GM04504 (cell line): Measurements from ENCODE around the gene UNC5C.
"Not testable (repeated sequence)": the region's sequence is repeated elsewhere in the genome, so short reads cannot be mapped to it uniquely, and the experiment has no call there.

ENCODE experiments used
- DNase-seq: peaks from one replicate; pipeline ENCODE4 v3.0.0-alpha.2; 2012; ENCODE audit warnings: low read depth

Gene UNC5C

GRCh38 chr4:95165926-95166524, 382.7 kb downstream of the UNC5C start:
- peak; percentile 23 for DNase-seq

GRCh38 chr4:95162867-95163266, 385.9 kb downstream of the UNC5C start:
- DNase-seq, result no peak

DNA sequence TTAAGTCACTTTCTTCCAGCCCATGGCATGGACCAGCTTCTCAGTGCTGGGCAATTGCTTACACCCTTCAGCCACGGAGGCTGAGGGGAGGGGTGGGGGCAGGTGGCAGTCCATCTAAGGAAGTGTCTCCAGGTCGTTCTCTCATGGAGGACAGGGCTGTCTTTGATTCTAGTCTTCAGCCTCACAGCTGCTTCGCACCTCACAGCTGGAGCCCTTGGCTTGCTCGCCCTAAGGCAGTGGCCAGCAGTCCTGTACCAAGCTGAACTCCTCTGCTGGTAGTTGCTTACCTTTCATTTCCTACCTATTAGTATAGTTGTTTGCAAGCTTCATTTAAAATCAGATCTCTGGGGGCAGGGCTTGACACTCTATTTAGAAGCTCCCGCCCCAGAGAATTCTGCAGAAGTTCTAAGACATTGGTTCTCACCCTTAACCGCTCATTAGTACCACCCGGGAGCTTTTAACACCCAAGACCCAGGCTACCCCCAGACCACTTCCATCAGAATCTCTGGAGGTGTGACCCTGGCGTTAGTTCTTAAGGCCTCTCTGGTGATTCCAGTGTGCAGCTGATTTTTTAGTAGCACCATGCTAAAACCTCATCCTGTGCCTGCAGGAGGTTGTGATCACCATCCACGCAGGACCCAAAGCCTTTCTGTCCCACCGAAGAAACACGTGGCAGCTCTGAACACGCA, 386.8 kb downstream of the UNC5C start:
- no peak for DNase-seq

DNA sequence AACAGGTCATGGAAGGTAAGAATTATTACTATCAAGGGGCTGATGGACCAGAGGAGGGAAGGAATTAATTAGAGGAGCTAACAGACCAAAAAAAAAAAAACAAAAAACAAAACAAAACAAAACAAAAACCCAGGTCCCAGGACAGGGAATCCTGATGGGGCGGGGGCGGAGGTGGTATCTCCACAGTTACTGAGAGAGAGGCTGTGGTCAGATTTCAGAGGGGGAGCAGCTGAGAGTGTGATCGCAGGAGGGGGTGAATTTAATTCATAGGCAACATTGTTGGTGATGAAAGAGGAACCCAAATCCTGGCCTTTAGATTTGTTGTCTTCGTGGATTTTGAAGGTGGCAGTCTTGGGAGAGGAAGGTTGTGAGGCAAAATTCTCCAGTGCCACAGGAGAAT, 389.4 kb downstream of the UNC5C start:
- DNase-seq, result no peak

GRCh38 chr4:95158626-95159025, 390.1 kb downstream of the UNC5C start:
- DNase-seq, result no peak

- no peak for DNase-seq
Observed at GRCh38 chr4:95158045-95158444, 390.7 kb downstream of the UNC5C start.

DNA sequence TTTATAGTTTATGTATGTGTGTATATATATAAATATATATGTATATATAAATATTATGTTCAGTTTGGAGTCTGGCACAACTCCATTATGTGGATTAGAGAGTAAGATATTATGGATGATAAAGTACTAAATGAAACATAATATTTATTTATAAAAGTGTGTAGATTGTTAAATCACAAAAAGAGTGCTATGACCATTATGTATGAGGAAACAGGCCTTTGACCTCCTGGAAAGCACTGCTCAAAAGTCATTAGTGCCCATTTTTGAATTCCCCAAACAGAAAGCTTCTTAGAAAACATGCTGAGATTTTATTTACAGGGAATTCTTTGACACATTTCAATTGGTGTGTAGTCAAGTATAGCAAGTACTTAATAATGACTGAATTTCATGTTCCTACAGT, 391.2 kb downstream of the UNC5C start:
- DNase-seq, result no peak

DNA sequence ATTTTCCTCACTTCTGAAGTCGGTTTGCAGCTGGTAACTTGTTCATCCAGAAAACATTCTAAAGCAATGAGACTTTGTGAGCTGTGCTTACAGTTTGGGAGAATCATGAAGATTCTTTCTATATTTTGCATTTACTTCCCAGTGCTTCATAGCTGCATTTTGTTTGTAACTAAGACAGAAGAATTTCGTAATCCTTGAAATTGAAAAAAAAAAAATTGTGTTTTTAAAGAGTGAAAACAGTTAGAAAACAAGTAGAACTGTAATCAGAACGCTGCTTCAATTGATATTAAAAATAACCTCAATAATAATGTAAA, 392.4 kb downstream of the UNC5C start:
- no peak for DNase-seq

GRCh38 chr4:95155759-95156451, 392.9 kb downstream of the UNC5C start:
- no peak for DNase-seq

- DNase-seq, result no peak
Observed at GRCh38 chr4:95153182-95153581, 395.6 kb downstream of the UNC5C start.

- DNase-seq, result no peak
Observed at GRCh38 chr4:95151255-95151654, 397.5 kb downstream of the UNC5C start.

- DNase-seq, result no peak
Observed at GRCh38 chr4:95142932-95143331, 405.8 kb downstream of the UNC5C start.

DNA sequence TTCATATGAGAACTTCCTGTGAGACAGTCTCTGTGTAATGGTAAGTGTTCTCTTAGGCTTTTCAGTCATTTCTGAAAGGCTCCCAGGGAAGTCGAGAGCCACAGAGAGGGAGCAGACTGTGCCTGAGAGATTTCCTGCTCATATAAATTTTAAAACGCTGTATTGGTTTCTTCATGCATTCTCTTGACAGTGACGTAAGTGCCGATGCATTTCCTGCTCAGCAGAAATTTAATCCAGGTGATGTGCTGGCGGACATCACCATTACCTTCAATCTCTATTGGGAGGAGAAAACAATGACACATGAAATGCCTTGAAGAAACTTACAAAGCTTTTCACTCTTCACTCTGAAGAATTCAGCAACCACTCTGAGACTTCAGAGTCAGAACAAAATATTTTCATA, 407.4 kb downstream of the UNC5C start:
- no peak for DNase-seq

GRCh38 chr4:95139424-95139823, 409.3 kb downstream of the UNC5C start:
- not testable (repeated sequence) for DNase-seq

GRCh38 chr4:95134016-95134415, 414.8 kb downstream of the UNC5C start:
- not testable (repeated sequence) for DNase-seq

- DNase-seq, result peak; percentile 98
Observed at GRCh38 chr4:95129821-95130311, 418.9 kb downstream of the UNC5C start.

DNA sequence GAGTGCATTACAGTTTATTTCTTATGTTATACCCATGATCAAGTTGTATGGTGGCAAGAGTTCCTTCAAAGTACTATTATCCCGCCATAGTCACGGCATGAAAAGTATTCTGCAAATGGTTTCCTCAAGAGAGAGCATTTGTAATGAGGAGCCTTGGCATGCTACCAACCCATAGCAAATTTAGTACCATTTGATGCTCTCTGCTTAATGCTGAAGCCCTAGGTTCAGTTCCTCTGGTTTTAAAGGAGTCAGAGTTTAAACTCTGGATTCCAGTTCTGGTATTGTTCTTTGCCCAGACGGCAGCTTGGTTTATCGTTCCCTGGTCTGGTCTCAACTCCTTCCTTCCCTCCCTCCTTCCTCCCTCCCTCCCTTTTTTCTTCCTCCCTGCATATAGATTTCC, 419.7 kb downstream of the UNC5C start:
- DNase-seq, result no peak

GRCh38 chr4:95124906-95125504, 423.8 kb downstream of the UNC5C start:
- DNase-seq, result peak; percentile 32

GRCh38 chr4:95122001-95122400, 426.8 kb downstream of the UNC5C start:
- DNase-seq, result no peak

- no peak for DNase-seq
Observed at GRCh38 chr4:95120456-95120855, 428.3 kb downstream of the UNC5C start.

- no peak for DNase-seq
Observed at GRCh38 chr4:95118497-95118896, 430.3 kb downstream of the UNC5C start.

- DNase-seq, result no peak
Observed at GRCh38 chr4:95114521-95114920, 434.3 kb downstream of the UNC5C start.
